Activated T-helper 17 cell treated with anti-CD3 and anti-CD28 coated beads, Interleukin-2, amount 50 U/mL, for 72 hours (primary cell): ENCODE data around the gene OR5B2. TPM values are rescaled to one million over a fixed set of nuclear protein-coding genes. Genes with fewer than 3 reads are reported as not detected.
"Not testable (repeated sequence)": the region's sequence is repeated elsewhere in the genome, so short reads cannot be mapped to it uniquely, and the experiment has no call there.

Experiments
- ATAC-seq: fragments of 150-1000 bp; cut with Tn5 transposase; replicated peaks from 2 replicates; pipeline ENCODE4 v1.10.0; 2021; ENCODE audit warnings: mild to moderate bottlenecking, moderate library complexity
- H3K27ac Mint-ChIP-seq: one replicate; pipeline ENCODE4 v1.8.0; 2022; ENCODE audit warnings: mixed read lengths
- H3K27me3 Mint-ChIP-seq: one replicate; pipeline ENCODE4 v1.8.0; 2022; ENCODE audit warnings: mixed read lengths
- H3K36me3 Mint-ChIP-seq: one replicate; pipeline ENCODE4 v1.8.0; 2022; ENCODE audit warnings: low read depth, mild to moderate bottlenecking, mixed read lengths
- H3K4me1 Mint-ChIP-seq: one replicate; pipeline ENCODE4 v1.8.0; 2022; ENCODE audit warnings: mixed read lengths
- H3K4me3 Mint-ChIP-seq: one replicate; pipeline ENCODE4 v1.8.0; 2022; ENCODE audit warnings: mild to moderate bottlenecking, mixed read lengths
- H3K9me3 Mint-ChIP-seq: one replicate; pipeline ENCODE4 v1.8.0; 2022; ENCODE audit warnings: mixed read lengths
- total RNA-seq, 2 donors: library from RNA; stranded (reverse); gene quantifications; one replicate each; pipeline ENCODE4 v1.2.3, GENCODE V29; 2022

The OR5B2 gene
- total RNA-seq, result under 1 TPM in 1 of 2 donors, not detected in 1; 0.45 TPM

- ATAC-seq, result no peak
- Mint-ChIP-seq H3K9me3 (peaks cover 7% of the 10 kb centered on the region), H3K36me3 (no peaks in the 10 kb centered on the region), H3K4me3 (no peak within 1 kb of the TSS), H3K27me3 (peaks cover 20% of the 10 kb centered on the region), H3K4me1 (no peaks in the 10 kb centered on the region), H3K27ac (no peak within 1 kb of the TSS)
These were observed at the start of gene OR5B2 for GRCh38 chr11:58428021-58428420. Gene OR5B2, minus strand, starts transcription at chr11:58428121. Its CDS starts 4,860 bp downstream, at chr11:58423261.

DNA sequence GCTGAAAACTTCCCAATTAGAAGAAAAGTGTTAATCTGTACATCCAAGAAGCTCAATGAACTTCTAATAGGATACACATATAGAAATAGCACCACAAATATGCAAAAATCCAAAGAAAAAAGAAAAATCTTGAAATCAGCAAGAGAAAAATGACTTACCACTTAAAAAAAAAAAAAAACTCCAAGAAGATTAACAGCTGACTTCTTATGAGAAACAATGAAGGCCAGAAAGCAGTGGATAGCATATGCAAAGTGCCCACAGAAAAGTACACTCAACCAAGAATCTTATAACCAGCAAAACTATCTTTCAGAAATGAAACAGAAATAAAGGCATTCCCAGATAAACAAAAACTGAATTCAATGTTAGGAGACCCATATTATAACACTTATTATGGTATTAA, 44.0 kb upstream of the OR5B2 start:
- Mint-ChIP-seq H3K36me3 (no peaks in the 10 kb centered on the region), H3K9me3 (peaks cover 15% of the 10 kb centered on the region)
- ATAC-seq, result no peak

DNA sequence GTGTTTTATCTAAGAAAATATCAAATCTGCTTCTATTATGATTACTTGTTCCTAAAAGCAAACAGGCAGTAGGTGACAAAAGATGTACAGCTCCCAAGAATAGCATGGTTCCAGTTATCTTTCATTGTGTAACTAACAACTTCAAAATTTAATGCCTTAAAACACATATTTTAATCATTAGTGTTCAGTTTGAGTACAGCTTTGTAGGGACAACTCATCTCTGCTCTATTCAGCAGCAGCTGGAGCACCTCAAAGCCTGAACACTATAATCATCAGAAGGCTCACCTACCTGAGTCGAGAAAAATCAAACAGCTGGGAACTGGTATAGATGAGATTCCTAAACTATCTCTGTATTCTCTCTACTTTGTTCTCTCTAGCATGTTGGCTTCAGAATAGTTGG, 38.4 kb upstream of the OR5B2 start:
- Mint-ChIP-seq H3K27me3 (no peaks in the 10 kb centered on the region), H3K4me1 (no peaks in the 10 kb centered on the region), H3K27ac (no peak overlapping the region), H3K4me3 (no peak overlapping the region), H3K9me3 (peaks cover 6% of the 10 kb centered on the region), H3K36me3 (no peaks in the 10 kb centered on the region)
- no peak for ATAC-seq

More for the DNA sequence above, 44.0 kb upstream of the OR5B2 start:
- Mint-ChIP-seq H3K4me3 (no peak overlapping the region), H3K27ac (no peak overlapping the region), H3K27me3 (peaks cover 4% of the 10 kb centered on the region), H3K4me1 (no peaks in the 10 kb centered on the region)

GRCh38 chr11:58465690-58466089, 37.8 kb upstream of the OR5B2 start:
- H3K27me3 Mint-ChIP-seq, result no peaks in the 10 kb centered on the region
- peaks cover 5% of the 10 kb centered on the region for H3K9me3 Mint-ChIP-seq
- no peak overlapping the region for H3K4me3 Mint-ChIP-seq
- no peaks in the 10 kb centered on the region for H3K36me3 Mint-ChIP-seq
- H3K4me1 Mint-ChIP-seq, result no peaks in the 10 kb centered on the region
- H3K27ac Mint-ChIP-seq, result no peak overlapping the region
- ATAC-seq, result no peak

- H3K4me1 Mint-ChIP-seq, result no peaks in the 10 kb centered on the region
- ATAC-seq, result no peak
- no peak overlapping the region for H3K4me3 Mint-ChIP-seq
- H3K27me3 Mint-ChIP-seq, result peaks cover 25% of the 10 kb centered on the region
- peaks cover 5% of the 10 kb centered on the region for H3K9me3 Mint-ChIP-seq
- no peak overlapping the region for H3K27ac Mint-ChIP-seq
- H3K36me3 Mint-ChIP-seq, result no peaks in the 10 kb centered on the region
These were observed 23.7 kb upstream of the OR5B2 start for GRCh38 chr11:58451585-58451984.

GRCh38 chr11:58446294-58446693, 18.4 kb upstream of the OR5B2 start:
- peaks cover 8% of the 10 kb centered on the region for H3K9me3 Mint-ChIP-seq
- no peak for ATAC-seq
- no peaks in the 10 kb centered on the region for H3K4me1 Mint-ChIP-seq
- H3K27me3 Mint-ChIP-seq, result peaks cover 32% of the 10 kb centered on the region
- H3K27ac Mint-ChIP-seq, result no peak overlapping the region
- no peaks in the 10 kb centered on the region for H3K36me3 Mint-ChIP-seq
- no peak overlapping the region for H3K4me3 Mint-ChIP-seq

DNA sequence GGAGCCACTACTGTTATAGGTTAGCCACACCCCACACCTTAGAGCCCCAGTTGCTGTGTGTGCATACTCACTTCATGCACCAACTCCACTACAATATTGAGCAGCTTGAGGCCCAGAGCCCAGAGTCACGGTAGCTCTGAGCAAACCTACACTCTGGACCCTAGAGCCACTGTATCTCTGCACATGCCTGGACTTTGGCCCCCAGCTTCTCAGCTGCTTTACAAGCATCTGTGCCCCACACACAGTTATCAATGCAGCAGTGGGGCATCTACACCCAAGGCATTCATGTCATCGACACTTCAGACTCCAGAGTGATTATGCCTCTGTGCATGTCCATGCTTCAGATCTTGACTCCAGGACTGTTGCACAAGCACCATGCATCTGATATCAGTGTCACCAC, 16.4 kb upstream of the OR5B2 start:
- Mint-ChIP-seq H3K27me3 (peaks cover 32% of the 10 kb centered on the region), H3K36me3 (no peaks in the 10 kb centered on the region), H3K9me3 (peaks cover 10% of the 10 kb centered on the region), H3K4me3 (no peak overlapping the region), H3K4me1 (no peaks in the 10 kb centered on the region), H3K27ac (no peak overlapping the region)
- no peak for ATAC-seq

DNA sequence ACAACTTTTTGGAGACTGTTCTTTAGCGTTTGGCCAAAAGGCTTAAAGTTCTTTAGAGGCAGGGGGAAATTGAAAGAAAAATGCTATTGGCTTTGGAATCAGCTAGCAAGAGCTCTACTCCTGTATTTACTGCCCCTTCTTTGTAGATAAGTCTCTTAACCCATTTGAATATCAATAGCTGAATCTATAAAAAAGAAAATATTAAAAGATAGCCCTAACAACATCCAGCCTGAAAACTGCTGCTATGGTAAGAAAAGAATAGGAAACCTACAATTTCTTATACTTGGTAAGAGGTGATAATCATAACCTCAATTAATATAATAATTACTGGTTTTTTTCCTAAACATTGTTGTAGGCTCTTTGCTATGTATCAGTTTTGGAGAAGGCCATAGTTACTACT, 14.2 kb upstream of the OR5B2 start, which contains the start of gene OR5B12:
Gene OR5B12, minus strand, starts transcription at position 101 of the 400 bp plus-strand sequence. CDS start 2,085 bp downstream, outside the sequence.
- Mint-ChIP-seq H3K4me1 (no peaks in the 10 kb centered on the region), H3K27me3 (peaks cover 22% of the 10 kb centered on the region), H3K4me3 (no peak within 1 kb of the TSS), H3K27ac (no peak within 1 kb of the TSS), H3K9me3 (peaks cover 11% of the 10 kb centered on the region), H3K36me3 (no peaks in the 10 kb centered on the region)
- ATAC-seq, result no peak

DNA sequence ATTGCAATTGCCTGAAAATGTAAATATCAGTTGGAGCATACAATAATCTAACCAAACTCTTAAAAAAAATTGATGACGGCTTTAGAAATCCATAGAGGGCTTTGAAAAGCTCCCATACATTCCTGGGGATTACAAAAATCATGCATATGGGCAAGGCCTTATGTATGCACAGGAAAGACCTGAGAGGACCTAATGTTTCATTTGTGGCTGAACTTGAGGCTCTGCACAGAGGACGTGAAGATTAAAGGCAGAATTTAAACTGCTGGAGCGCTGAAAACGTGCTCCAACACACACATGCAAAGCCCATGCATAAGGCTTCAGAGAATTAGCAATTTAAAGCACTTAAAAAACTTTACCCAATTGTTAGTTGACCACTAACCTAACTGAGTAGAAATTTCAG, 10.6 kb upstream of the OR5B2 start:
- Mint-ChIP-seq H3K4me3 (no peak overlapping the region), H3K27ac (no peak overlapping the region), H3K36me3 (no peaks in the 10 kb centered on the region), H3K27me3 (peaks cover 15% of the 10 kb centered on the region), H3K9me3 (peaks cover 4% of the 10 kb centered on the region), H3K4me1 (no peaks in the 10 kb centered on the region)
- no peak for ATAC-seq

DNA sequence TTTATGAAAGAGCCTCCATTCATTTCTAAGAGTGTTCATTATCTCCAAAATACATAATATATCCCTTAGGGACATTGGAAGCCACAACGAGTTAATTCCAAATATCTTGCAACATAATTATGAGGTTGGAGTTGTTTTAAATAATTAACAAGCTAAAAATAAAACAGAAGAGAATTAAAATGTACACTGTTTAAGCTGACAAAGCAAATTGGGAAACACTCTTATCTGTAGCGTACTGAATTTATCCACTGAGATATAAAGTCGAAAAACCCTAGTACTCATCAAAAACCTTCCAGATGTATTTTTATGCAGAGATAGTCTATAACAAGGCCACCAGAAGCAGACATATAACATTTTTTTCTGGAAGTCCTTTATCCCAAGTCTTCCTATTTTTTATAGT, 6.3 kb upstream of the OR5B2 start:
- Mint-ChIP-seq H3K4me3 (no peak overlapping the region), H3K4me1 (no peaks in the 10 kb centered on the region), H3K27ac (no peak overlapping the region), H3K9me3 (peaks cover 3% of the 10 kb centered on the region), H3K36me3 (no peaks in the 10 kb centered on the region), H3K27me3 (peaks cover 10% of the 10 kb centered on the region)
- no peak for ATAC-seq

DNA sequence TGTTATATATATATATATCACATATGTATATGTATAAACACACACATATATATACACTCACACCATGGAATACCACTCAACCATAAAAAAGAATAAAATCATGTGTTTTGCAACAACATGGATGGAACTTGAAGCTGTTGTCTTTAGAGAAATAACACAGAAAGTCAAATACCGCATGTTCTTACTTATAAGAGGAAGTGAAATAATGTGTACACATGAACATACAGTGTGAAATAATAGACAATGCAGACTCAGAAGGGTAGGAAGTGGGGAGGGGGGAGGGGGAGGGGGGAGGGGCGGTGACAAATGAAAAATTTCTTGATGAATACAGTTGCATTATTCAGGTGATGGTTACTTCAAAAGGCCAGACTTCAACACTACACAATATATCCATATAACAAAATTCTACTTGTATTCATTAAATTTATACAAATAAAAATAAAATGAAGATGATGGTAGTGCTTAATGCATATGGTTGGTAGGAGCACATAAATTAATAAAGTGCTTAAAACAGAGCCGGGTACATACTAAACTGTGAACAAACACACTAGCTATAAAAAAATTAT, 5.8 kb upstream of the OR5B2 start:
- no peaks in the 10 kb centered on the region for H3K4me1 Mint-ChIP-seq
- no peak overlapping the region for H3K4me3 Mint-ChIP-seq
- no peak overlapping the region for H3K27ac Mint-ChIP-seq
- H3K9me3 Mint-ChIP-seq, result peaks cover 6% of the 10 kb centered on the region
- no peak for ATAC-seq
- peaks cover 14% of the 10 kb centered on the region for H3K27me3 Mint-ChIP-seq
- no peaks in the 10 kb centered on the region for H3K36me3 Mint-ChIP-seq

GRCh38 chr11:58429273-58429672, 1.4 kb upstream of the OR5B2 start:
- Mint-ChIP-seq H3K4me3 (no peak overlapping the region), H3K27me3 (peaks cover 20% of the 10 kb centered on the region), H3K9me3 (peaks cover 7% of the 10 kb centered on the region), H3K4me1 (no peaks in the 10 kb centered on the region), H3K27ac (no peak overlapping the region), H3K36me3 (no peaks in the 10 kb centered on the region)
- no peak for ATAC-seq

DNA sequence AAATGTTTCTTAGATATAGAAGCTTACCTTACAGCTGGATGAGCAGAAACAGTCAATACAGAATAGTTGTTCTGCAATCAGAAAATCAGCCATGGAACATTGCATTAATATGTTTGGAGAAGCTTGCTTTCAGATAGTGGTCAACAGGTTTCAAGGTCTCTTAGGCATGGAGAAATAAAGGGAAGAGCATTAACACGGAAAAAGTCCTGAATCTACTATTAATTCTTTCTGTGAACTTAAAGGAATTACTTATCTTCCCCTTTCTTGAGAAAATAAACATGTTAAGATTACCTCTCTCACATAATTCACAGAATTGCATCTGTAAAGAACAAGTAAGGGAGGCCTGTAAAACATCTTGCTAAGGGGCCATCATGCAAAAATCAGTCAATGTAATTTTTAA, 21.1 kb downstream of the OR5B2 start, which contains the start of gene OR5B3:
Gene OR5B3, minus strand, starts transcription at position 101 of the 400 bp plus-strand sequence. CDS start 3,465 bp downstream, outside the sequence.
- Mint-ChIP-seq H3K27ac (no peak within 1 kb of the TSS), H3K4me3 (no peak within 1 kb of the TSS), H3K9me3 (peaks cover 31% of the 10 kb centered on the region), H3K36me3 (no peaks in the 10 kb centered on the region), H3K27me3 (peaks cover 15% of the 10 kb centered on the region), H3K4me1 (no peaks in the 10 kb centered on the region)
- ATAC-seq, result no peak

- not testable (repeated sequence) for H3K4me1 Mint-ChIP-seq, H3K36me3 Mint-ChIP-seq, H3K27ac Mint-ChIP-seq, H3K4me3 Mint-ChIP-seq, ATAC-seq, H3K9me3 Mint-ChIP-seq
- peaks cover 15% of the 10 kb centered on the region for H3K27me3 Mint-ChIP-seq
These were observed 28.3 kb downstream of the OR5B2 start for GRCh38 chr11:58399622-58400021.

- H3K27ac Mint-ChIP-seq, result no peak overlapping the region
- peak; percentile 21 for ATAC-seq
- no peaks in the 10 kb centered on the region for H3K4me1 Mint-ChIP-seq
- no peak overlapping the region for H3K4me3 Mint-ChIP-seq
- H3K9me3 Mint-ChIP-seq, result no peaks in the 10 kb centered on the region
- peaks cover 6% of the 10 kb centered on the region for H3K27me3 Mint-ChIP-seq
- H3K36me3 Mint-ChIP-seq, result no peaks in the 10 kb centered on the region
These were observed 32.3 kb downstream of the OR5B2 start for GRCh38 chr11:58395581-58395980.

DNA sequence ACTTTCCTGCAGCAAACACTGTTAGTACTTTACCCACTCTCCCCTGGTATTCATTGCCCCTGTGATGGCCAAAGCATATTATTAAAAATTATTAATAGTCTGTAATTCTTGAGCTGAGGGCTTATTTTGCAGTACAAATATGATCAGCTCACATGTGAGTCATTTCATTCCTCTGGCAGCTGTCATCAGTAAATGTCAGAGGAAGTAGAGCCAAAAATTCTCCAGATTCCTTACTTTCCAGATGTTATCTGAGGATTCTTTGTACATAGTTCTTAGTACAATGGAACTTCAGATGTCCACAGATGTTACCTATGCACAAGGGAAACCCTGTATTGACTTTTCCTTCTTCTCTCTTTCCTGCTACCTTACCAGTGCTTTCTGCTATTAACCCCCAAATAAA, 33.7 kb downstream of the OR5B2 start:
- H3K27me3 Mint-ChIP-seq, result peaks cover 6% of the 10 kb centered on the region
- no peaks in the 10 kb centered on the region for H3K9me3 Mint-ChIP-seq

More for the DNA sequence above, 33.7 kb downstream of the OR5B2 start:
- no peaks in the 10 kb centered on the region for H3K4me1 Mint-ChIP-seq
- H3K27ac Mint-ChIP-seq, result no peak overlapping the region
- no peaks in the 10 kb centered on the region for H3K36me3 Mint-ChIP-seq
- no peak overlapping the region for H3K4me3 Mint-ChIP-seq
- ATAC-seq, result no peak
